Transverse colon (tissue), 4 donors: ENCODE results near the gene SLC19A1.

Source experiments
- POLR2A ChIP-seq: fragments of 450-650 bp; IDR thresholded peaks from one replicate; pipeline ENCODE4 v1.6.1; 2016; ENCODE audit warnings: antibody characterized with exemption, mild to moderate bottlenecking, moderate library complexity
- POLR2AphosphoS5 ChIP-seq, 3 donors: sonication (generic); formaldehyde crosslinking; IDR thresholded peaks; one replicate each; pipeline ENCODE4 v1.6.1; 2016; ENCODE audit warnings: antibody characterized with exemption in 3 of 3
- TF ChIP-seq, protein P1 (sequence below), 5 experiments: fragments of 200-600 bp in 3 of 5; fragments of 450-650 bp in 2 of 5; sonication (generic) in 3 of 5; IDR thresholded peaks; 1 replicate in 2 of 5; 2 replicates in 3 of 5; pipeline ENCODE4 v1.5.1; 2016 to 2017; ENCODE audit warnings: antibody characterized with exemption in 5 of 5, inconsistent platforms in 3 of 5, mild to moderate bottlenecking in 2 of 5, moderate library complexity in 1 of 5

GRCh38 chr21:45478115-45478801 lies 64.0 kb downstream of the SLC19A1 start:
- TF ChIP-seq, protein P1, sequence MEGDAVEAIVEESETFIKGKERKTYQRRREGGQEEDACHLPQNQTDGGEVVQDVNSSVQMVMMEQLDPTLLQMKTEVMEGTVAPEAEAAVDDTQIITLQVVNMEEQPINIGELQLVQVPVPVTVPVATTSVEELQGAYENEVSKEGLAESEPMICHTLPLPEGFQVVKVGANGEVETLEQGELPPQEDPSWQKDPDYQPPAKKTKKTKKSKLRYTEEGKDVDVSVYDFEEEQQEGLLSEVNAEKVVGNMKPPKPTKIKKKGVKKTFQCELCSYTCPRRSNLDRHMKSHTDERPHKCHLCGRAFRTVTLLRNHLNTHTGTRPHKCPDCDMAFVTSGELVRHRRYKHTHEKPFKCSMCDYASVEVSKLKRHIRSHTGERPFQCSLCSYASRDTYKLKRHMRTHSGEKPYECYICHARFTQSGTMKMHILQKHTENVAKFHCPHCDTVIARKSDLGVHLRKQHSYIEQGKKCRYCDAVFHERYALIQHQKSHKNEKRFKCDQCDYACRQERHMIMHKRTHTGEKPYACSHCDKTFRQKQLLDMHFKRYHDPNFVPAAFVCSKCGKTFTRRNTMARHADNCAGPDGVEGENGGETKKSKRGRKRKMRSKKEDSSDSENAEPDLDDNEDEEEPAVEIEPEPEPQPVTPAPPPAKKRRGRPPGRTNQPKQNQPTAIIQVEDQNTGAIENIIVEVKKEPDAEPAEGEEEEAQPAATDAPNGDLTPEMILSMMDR (IDR thresholded peaks at IDR 0.05), result peak; percentile 87 to 91 (median 89)
- TF ChIP-seq POLR2A, result no peak
- no peak for TF ChIP-seq POLR2AphosphoS5 (IDR thresholded peaks at IDR 0.05)
